ENCODE results near the gene MITF.

The MITF gene

DNA sequence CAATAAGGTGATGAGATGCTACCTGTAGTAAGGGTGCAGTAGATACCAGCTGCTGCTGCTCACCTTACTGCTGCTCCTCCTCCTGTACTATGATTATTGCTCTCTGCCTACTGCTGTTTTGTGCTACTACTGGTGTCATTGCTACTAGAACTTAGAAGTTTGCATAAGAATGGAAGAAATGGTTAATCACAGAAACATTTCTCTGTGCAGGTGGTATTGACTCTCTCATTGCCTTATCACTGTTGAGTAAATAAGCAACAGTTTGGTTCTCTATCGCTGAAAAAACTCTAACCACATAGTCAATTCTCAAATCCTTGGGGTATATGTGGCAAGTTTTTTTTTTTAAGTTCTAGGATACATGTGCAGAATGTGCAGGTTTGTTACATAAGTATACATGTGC, 16.5 kb downstream of the MITF start:
- ATAC-seq: no peak

DNA sequence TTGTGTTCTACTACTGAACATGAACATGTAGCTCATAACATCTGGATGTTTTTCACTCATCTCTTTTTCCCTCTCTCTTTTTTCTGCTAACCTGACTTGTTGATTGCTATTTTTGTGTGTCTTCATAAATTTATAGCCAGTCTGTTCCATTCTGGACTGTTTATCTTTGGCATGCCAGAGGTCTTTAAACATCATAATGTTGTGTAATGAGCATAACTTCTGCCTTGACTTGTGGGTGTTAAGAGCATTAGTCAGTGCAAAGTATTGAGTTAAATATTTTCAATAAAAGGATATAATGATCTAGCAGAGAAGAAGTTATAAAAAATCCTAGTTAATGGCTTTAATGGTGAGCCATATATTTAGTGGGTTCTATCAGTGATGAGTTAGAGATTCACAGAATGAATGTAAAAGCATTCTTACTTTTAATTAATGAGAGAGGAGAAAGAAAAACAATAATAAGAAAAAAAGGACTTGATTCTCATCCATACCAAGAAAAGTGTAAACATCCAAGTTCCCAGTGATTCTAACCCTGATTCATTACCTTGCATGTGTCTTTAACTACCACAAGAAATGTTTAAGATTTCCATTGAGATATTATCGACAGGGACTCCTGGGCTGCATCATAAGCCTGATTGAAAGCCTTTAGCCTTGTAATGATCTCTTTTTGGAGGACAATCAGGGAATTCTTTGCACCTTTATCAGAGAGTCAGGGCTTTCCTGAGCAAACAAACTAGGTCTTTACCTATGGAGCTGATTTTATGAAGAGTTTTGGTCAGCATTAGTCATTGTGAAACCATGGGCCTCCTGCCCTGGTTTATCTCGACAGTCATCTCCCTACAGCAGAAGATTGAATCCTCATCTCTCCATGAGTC, 22.9 kb downstream of the MITF start:
- DNase-seq: no peak
- no peak for ATAC-seq

More for the DNA sequence above, 16.5 kb downstream of the MITF start:
- DNase-seq: no peak

DNA sequence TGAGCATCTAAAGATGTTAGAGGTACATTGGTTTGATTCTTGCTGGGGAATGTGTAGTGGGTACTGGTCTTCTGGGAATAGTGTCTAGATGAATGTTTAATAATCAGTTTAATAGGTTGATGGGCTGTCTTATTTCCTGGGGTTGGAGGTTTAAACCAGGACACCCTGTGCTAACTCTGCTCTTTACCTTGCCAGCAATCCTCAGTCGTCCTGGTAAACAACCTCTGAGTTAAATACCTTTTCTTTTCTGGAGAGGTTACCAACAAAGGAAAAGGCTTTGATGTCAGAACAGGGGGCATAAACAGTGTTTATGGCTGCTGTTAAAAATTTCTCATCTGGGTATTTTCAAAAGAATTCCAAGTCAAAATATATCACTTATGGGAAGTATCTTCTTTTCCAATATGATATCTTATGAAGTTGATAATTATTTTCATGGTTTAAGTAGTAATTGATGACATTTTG, 23.5 kb downstream of the MITF start:
- no peak for ATAC-seq

DNA sequence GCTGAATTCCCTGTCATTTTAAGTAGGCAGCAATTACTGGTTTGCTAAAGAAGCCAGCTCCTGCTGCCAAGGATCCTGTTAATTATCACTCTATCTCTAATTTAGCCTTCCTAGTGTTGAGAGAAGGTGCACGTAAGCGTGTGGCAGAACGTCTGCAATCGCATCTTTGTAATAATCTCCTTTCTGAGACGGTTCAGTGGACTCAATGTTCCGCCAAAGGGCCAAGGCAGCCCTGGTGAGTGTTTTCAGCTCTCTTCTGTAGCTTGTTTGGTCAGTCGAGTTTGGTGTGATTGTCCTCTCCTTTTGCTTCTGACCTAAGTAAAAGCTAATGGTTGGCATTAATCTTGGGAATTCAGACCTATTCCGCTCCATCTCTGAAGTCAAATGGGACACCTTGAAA, 24.2 kb downstream of the MITF start:
- ATAC-seq (no peak), DNase-seq (no peak)

More for the DNA sequence above, 23.5 kb downstream of the MITF start:
- DNase-seq: no peak

DNA sequence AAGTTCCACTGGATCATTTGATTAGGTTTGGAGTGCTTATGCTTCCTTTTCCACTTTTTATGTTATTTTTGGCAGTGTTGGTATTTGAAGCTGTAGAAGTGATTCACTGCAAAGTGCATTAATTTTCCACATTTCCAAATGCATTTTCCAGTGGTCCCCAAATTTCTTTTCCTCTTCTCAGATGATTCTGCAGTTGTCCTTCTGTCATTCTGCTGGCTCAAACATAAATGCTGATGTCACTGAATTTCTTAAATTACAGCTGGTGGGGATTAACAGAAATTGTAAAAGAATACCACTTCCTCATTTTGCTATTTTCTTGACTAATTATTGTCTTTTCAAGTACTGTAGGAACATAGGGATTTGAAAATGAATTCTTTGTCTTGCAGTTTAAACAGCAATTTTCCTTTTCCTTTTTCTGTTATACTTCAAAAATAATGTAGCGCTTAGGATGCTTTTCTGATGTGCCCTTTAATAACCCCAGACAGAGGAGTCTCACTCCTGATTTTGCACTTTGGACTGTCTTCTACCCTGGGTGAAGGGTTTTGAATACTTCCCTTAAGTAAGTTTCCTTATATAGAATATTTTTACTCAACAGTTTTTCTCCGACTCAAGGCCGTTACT, 25.0 kb downstream of the MITF start:
- DNase-seq (no peak), ATAC-seq (no peak)

DNA sequence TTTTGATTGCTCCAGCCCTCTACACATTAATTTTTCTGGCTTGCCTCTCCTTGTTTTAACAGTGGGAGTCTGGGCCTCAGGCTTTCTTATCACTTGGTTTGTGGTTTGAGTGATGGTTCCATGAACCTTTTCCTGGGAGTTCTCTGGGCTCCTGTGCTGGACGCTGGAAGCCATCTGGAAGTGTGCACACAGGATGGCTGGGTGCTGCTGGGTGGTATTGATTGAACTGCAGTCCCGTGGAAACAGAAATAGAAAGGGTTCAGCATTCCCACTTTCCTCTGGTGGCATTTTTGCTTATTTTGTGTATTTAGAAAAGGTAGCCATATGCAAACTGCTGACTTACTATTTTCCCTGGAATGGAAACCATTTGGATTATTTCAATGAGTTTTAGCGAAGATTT, 25.6 kb downstream of the MITF start:
- no peak for ATAC-seq
- DNase-seq: no peak

DNA sequence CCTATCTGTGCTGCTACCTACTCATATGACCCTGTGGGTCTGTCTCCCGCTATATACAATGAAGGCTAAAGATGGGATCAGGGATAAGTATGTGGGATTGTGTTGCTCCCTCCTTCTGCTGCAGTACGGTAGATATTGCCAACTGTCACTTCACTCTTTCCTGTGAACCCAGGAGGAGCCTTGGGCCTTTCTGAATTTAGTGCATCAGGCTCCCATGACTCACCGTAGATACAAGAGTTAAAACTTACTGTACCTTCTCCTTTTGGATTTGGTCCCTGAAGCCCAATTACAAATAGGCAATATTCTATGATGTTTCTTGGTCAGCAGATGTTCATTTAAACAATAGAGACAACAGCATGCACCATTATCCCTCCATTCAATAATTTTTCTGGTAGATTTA, 27.4 kb downstream of the MITF start:
- DNase-seq (no peak), ATAC-seq (no peak)

DNA sequence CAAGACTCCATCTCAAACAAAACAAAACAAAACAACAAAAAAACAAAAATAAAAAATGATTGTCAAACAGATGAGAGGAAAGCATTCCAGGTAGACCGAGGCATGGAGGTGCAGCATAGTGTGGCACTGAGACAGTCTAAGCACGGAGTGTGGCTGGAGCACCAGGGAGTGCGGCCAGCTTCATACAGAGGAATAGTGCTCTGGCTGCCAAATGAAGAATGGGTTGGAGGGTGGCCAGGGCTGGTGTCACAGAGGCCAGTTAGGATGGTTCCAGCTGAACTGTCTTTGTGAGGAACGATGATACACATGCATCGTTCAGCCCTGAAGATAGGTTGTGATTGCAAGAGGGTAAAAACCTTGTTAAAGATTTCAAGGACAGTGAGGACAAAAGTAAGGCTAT, 28.3 kb downstream of the MITF start:
- DNase-seq (no peak), ATAC-seq (no peak)

DNA sequence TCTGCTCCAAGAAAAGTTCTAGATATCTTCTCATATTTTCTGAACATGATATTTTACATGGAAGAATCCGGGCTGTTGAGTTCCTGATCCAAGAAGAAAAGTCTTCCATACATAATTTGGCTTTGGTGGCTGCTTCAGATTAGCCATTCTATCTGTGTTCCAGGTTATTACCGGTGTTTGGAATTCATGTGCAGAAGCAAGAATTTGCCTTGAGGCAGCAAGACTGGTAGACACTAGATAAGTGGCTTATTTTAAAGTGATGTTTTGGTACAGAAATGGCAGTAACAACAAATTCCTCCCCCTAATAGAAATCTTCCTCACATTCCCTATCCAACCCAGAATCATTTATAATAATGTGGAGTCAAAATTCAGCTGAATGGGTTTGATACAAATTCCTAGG, 29.2 kb downstream of the MITF start:
- ATAC-seq: no peak
- DNase-seq: no peak

DNA sequence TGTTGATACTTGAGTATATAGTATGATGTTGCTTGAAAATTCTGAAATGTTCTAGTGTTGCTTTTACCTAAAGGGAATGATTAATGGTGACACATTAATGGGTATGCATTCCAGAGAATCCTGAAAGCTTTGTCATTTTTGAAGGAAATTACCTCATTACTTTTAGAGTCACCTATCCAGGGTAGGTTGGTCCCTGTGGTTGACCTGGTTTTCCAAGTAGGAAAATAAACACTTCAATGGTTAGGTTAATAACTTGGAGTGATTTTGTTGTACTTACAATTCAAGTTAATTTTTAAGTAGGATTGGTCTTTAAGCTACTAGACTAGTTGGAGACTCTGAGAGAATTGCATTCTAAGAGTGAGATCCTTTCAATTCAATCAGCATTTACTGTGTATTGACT, 31.0 kb downstream of the MITF start:
- ATAC-seq (no peak), DNase-seq (no peak)

DNA sequence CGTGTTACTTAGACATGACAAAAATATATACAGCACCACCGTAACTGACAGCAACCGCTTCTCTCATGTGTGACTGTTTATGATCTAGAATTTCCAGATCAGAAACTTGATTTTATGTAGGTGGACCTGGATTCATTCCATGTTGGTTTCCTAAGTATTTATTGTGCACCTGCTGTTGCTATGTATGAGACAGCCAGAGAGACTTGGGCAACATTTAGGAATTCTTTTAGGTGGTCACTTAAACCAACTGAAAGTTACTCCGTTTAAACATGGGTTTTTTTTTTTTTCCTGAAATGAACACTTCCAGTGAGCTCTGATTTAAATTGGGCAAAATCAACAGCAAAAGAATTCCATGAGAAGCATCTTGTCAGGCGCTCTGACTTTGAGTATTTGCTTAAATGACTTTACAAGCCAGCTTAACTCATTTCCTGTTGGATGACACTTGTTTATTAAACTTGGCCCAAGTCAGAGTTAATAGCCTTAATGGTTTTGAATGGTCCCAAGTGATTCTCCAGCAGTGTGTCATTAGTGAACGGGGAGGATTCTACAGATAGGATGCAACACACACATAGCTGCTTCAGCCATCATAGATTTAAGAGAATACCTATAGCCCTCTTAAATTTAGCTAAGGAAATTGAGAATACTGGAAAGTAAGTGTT, 31.8 kb downstream of the MITF start:
- DNase-seq: no peak
- ATAC-seq: no peak

DNA sequence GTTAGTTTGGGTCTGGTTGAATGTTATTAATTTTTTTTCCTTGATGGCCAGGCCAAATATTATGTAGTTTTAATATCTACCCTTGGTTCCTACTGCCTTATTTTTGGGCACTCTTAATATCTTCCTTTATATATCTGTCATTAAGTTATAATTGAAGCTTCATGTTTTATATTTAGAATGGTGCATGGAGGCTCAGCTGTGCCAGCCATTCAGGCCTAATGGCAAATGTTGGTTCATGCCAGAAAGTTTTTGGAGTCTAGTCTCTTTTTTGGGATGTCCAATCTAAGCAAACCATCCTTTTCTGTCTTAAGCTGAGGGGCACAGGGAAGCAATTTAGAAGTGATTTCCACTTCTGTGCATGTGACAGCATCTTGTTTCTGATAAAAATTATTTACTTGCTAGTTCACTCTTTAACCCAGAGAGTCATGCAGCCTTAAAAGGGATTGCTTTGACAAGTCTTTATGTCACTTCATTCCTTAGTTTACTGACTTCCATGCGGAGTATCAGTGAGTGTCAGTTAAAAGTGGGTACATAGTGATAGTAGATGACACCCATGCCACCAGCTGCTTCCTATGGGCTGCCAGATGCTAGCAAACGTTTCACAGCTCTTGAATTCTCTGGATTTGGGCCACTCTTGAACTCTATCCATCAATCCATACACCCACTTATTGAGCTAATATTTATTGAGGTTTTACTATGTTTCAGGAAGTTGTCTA, 33.0 kb downstream of the MITF start:
- DNase-seq (no peak), ATAC-seq (no peak)

DNA sequence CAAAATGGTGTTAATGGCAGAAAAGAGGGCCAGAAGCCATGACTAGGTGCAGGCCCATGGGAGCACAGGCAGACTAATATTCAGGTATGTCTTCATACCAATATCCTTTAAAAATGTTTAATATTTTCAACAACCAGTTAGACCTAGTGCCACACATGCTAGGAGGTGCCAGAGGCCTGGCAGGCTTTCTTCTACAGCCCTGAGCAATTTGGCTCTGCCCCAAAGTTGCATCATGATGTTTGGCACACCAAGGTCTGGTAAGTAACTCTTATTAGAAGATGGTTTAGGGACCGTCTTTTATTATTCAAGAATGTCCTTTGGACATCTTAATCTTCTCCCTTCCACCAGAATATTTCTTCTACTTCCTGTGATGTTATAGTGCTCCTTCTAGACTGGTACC, 34.8 kb downstream of the MITF start:
- DNase-seq: no peak
- no peak for ATAC-seq

DNA sequence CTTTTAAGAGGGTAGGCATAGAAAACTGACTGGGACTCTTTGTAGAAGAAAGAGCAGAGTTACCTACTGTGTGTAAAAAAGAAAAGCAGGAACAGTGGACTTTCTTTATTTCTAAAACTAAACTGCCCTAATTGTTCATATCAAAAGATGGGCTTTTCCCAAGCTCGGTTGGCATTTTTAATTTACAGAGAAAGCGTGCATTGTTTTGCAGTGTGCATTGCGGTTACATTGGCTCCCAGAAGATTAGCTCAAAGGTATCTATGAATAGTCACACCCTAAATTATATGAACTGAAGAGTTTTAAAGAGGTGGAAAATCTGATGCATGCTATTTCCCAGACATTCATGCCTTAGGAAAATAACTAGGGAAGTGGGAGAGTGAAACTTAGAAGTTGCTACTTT, 36.5 kb downstream of the MITF start:
- DNase-seq (no peak), ATAC-seq (no peak)

DNA sequence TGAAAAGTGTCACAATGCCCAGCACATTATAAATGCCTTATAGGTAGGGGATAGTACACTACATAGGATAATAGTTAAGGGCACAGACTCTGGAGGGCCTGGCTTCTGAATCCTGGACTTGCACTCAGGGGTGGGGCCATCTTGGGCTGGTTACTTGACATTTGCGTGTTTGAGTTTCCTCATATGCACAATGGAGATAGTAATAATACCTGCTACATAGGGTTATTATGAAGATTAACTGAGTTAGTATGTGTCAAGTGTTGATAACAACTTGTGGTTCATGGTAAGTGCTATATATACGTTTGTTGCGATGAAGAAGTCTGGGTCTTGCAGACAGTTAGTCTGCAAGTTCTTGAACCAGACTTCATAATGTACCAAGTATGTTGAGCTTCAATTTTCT, 37.0 kb downstream of the MITF start:
- DNase-seq (no peak), ATAC-seq (no peak)

DNA sequence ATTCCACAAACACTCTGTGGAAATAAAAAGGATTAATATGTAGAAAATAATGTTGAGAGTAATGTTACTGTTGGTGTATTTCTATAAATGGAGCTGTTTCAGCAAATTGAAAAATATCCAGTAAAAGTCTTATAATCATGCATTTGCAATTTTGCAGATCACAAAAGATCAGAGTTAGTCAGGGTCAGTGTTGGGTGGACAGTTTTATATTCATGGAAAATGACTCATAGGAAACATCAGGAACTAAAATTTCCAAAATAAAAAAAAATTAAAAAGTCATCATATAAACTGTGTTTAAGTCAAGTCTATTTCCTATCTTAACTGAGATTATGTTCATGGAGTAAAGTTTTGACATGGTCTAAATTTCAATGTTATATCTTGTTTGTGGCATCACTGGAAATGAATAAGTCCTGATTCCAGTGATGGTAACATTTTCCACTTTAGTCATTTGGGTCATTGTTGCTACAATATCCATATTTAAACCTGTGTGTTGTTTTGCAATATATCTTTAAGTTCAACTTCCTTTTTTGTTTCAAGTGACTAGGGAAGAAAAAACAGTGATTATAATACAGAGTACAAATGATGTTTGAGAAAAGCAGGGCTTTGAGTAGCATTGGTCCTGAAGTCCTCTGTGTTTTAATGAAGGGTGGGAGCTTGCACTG, 37.8 kb downstream of the MITF start:
- DNase-seq: no peak
- no peak for ATAC-seq

DNA sequence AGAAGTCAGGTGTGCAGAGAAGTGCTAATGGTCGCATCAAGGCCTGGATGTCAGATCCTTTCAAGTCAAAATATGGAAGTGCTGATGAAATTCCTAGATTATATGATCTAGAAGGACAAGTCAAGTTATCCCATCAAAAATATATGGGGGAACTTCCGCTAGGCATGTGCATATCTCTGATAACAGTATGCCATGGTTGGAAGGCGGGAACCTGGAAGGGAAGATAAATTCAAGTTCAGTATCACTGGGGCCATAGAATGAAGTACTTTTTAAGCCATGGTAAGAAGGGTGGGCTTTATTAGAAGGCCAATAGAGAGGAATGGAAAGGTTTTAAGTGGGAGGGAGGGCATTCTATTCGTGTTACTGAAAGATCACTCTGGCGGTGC, 38.3 kb downstream of the MITF start:
- DNase-seq (no peak), ATAC-seq (no peak)

DNA sequence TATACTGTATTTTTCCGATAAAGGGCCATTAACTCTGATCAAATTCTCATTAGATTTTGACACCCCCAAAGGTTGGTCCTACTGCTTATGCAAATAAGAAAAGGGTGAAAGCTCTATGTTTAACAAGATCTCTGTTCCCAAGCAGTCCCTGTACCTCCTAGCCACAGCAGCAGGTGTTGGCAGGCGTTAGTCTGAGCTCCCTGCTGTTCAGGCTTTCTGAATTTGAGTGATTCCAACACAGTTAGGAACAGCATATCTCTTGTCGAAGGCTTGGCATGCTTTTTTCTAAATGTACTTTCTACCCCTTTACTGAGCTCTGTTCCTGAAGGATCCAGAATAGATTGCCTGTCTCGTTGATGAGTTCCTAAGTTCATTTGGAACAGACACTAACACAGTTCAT, 42.3 kb downstream of the MITF start:
- ATAC-seq (no peak), DNase-seq (no peak)

DNA sequence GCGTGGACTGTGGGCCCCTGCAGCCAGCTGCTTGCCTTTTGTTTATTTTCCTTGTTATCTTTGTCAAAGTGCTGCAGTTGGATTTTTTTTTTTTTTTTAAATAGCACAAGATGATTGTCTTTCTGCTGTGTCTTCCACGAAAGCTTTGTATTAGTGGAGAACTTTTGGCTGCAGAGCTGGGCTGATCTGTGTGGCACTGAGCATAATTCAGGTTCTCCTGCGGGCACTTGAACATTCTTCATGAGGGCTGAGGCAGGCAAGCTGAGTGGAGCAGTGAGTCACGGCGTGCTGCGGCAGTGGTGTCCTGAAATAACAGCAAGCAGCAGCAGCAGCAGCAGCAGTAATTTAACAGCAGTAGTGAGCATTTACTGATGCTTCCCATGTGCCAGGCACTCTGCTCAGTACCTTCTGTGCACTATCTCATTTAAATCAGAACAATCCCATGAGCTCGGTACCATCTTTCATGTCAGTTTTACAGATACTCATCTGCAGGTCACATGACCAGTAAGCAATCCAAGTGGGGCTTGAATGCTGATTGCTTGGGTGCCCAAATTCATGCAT, 45.8 kb downstream of the MITF start:
- no peak for ATAC-seq
- no peak for DNase-seq

DNA sequence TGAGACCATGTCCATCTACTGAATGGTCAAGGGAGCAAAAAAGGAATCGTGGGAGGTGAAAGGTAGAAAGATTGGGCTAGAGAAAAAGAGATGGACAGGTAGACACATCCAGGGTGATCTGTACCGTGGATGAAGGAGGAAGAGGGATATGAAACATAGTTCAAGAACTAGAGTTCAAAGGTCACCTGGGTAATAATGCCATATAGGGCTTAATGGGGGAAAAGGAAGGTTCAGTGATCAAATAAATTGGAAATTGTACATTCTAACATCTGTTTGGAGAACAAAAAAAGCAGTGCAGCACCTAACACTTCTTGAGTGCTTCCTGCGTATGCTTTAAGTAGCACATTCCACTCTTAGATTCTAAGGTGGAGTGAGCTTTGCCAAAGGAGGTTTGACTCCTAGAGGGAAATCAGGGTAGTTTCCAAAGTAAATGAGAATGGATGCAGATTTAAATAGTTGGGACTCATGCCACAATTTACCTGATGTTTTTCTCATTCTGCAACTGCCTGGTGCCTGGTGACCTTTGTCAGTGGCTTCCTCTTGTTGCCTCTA, 46.6 kb downstream of the MITF start:
- no peak for DNase-seq
- no peak for ATAC-seq

DNA sequence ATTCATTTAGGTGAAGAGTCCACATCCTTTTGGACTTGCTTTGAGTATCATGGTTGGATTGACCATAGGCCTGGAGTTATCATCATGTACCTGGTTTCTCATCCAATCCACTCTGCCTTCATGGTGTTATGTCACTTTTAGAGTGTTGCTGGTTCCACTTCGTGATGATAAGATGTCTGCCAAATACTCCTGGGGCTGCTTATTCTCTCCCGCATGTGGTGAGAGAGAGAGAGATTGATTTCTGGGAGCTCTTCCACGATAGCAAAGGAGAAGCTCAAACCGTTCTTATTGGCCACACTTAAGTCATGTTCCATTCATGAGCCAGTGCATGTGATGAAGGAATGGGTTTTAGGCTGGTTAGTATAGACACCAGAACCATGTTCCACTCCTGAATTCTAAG, 47.6 kb downstream of the MITF start:
- ATAC-seq: no peak
- DNase-seq: no peak

Measured in stimulated activated naive CD8-positive, alpha-beta T cell treated with anti-CD3 and anti-CD28 coated beads, Interleukin-15, Interleukin-2, amounts not matched to agents 100 U/mL and 50 U/mL, for 24 hours (primary cell).